COLO668 (cell line): ENCODE data around the gene PIM3.
A peak's percentile ranks its signal among the peaks of the same experiment; 100 is the strongest.

ENCODE experiments used
- DNase-seq: peaks from one replicate; lab custom pipeline; 2025; ENCODE audit not compliant: unreplicated experiment; lab: John Stamatoyannopoulos, UW

Gene PIM3

DNA sequence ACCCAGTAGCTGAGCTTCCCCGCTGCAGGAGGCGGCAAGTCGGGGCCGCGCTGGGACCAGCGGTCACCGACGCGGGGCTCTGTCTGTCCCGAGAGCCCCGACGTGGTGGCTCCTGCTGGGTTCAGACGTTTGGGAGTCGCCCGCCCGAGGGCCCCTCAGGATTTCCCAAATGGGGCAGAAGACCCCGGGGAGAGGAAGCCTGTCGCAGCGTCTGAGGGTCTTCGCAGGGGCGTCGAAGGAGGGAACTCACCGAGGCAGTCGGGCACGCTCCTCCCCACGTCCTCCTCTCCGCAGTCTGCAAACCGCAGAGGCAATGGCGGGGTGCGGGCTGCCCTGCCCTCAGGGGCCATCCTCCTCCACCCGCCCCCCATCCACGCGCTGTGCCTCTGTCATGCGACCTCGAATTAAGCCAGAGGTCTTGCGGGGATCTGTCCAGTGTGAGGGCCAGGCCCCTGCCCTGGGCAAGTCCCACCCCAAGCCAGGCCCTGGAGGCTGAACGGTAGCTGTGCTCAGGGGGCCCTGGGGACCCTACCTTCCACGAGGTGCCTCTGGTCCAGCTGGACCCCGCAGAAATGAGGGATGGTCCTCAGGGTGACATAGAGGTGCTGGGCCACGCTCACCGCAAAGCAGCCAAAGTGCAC, 39.5 kb downstream of the PIM3 start:
- no peak for DNase-seq

DNA sequence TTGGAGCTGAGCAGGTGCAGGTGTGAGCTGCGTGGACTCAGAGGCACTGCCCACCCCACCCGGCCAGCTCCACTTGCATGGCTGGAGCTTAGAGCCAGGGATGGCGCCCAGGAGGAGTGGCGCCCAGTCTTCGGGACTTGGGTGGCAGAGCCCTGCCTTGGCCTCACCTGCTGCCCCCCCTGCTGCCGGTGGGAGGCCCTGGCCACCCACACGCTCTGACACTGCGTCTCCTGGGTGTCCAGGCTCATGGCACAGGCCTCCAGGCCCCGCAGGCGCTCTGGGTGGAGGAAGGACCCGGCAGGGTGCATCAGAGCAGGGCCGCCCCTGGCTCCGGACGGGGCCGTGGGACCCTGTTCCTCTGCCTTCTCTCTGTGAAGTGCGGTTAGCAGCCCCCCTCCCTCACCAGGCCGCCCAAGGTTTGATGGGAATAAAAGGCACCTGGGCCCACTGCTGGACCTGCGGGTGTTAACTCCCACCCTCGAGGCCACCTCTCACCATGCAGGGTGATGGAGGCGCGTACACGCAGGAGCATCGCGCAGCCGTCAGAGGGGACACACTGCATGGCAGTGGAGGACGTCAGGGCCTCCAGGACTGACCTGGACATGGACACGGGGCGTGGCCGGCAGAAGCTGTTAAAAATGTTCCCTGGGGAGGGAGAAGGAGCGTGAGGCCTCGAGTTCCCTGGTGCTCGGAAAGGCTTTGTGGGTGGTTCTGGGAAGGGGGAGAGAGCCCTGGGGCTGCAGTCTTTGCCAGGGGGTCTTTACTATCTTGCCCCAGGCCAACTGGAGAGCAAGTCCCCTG, 40.2 kb downstream of the PIM3 start:
- DNase-seq: no peak

DNA sequence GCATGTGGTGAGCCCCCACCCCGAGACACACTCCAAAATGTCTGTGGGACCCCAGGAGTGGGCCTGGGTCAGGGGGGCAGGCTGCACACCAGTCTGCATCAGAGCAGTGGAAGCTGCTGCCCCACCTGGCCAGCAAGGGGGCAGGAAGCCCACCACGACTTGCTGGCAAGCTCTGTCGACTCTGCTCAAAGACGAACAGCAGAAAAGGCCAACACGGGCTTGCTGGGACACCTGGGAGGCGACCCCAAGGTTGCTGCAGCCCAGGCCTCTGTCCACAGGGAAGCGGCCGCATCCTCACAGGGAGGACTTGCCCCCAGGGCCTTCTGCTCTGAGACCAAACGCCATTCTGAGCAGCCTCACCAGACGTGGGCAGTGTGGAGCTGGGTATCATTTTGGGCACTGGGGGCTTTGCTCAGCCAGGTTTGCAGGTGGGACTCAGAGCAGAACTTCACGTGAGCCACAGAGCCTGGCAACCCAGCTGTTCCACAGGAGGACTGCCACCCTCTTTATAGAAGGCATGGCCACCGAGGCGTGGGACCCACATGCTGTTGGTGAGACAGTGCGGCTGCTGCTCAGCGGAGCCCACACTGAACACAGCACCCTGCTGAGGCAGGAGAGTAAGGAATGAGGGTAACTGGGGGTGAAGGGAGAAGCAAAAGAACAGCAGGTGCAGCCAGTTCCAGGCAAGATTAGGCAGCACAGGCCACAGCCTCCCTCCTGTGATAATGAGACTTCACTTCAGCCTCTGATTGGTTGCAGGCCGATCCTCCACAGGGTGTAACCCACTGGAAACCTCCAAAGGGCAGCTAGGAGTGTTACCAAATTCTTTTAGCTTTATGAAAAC, 41.0 kb downstream of the PIM3 start:
- DNase-seq: no peak

DNA sequence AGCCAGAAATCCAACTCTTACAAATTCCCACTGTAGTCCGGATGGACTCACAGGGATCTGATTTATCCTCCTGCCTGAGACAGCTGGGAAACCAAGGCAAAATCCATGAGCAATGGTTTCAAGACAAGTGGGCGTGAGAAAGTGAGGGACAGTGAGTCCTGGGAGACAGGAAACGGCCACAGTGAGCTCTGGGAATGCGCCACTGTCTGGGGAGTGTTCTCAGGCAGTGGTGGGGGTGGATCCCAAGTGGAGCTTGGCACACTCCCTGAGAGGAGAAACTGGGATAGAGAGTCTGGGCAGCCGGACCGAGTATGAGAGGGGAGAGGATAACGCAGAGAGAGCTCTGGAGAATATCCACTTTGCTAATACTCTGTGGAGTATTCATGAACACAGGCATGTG, 42.2 kb downstream of the PIM3 start:
- no peak for DNase-seq

DNA sequence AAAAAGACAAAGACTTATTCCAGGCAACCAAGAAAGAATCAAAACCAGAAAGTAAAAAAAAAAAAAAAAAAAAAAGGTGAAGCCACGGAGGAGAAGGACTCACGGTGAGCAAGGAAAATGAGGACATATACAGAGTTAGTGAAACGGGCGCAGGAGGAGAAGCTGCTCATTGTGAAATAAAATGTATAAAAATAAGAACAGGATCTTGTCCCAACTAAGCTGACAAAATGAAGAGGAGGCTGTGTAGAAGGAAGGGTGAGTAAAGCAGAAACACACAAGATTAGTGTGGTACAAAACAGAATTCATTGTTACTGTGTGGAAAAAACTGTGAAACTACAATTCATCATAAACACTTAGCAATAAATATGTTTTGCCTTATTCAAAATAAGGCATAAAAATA, 44.3 kb downstream of the PIM3 start:
- DNase-seq: no peak

DNA sequence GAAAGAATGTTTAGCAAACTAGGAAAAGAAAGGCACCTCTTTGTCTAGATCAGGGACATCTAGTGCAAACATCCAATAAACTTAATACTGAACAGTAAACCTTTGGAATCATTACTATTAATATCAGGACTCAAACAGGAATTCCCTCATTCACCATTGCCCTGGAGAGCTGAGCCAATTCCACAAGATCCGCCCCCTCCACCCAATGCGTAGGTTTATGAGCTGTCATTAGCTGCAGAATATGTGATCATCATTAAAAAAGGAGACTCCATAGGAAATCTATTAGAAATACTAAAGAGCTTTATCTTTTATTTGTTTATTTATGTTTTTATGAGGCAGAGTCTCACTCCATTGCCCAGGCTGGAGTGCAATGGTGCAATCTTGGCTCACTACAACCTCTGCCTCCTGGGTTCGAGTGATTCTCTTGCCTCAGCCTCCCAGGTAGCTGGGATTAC, 46.5 kb downstream of the PIM3 start:
- DNase-seq: no peak

DNA sequence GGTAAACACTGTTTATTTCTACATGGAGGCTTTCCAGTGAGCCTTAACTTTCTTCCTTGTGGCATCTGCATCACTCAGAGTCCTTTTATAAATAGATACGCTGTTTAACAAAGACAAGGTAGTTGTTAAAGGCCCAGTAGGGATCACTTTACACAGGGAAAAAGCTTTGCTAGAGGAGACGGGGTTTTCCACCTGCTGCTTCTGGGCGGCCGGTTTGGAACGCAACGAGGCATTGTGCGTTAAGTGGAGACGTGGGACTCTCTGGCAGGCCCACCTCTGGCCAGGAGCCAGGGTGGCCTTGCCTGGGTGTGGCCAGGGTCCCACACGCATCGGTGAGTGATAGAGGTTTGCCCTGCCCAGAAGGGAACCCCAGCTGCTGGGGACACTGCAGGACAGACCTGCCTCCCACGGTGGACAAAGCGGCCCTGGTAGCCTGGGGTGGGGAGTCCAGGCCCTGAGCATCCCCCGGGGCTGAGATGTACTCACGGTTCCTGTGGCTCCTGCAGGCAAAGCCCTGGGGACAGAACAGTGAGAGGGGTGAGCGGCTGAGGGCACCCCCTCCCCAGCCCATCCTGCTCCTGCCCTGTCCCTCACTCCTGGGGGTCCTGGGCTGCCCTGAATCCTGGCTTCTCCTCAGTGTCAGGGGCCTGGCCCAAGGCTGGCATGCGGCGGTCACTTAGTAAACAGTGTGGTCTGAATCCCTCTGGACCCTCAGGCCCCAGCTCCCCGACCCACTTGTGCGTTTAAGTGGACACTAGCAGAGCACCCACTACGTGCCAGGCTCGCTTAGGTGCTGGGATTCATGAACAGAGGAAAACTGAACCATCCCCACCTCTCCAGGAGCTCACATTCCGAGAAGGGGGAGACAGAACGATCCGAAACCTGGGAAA, 47.8 kb downstream of the PIM3 start:
- DNase-seq: peak; percentile 88

DNA sequence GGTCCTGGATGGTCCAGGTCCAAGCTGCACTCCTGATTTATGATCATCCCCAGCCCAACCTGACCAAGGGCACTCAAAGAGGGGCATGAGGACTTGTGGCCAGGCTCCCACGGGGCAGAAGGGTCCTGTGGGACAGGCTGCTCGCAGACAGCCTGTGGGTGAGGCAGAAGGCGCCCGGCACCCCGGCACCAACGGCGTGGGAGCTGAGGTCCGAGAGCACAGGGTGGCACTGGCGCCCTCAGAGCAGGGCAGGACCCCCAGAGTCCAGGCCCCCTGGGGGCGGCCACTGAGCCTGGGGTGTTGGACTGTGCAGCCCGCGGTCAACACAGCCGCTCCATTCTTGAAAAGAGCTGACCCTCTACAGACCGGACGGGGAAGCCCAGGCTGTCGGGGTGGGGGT, 48.7 kb downstream of the PIM3 start:
- DNase-seq: no peak

DNA sequence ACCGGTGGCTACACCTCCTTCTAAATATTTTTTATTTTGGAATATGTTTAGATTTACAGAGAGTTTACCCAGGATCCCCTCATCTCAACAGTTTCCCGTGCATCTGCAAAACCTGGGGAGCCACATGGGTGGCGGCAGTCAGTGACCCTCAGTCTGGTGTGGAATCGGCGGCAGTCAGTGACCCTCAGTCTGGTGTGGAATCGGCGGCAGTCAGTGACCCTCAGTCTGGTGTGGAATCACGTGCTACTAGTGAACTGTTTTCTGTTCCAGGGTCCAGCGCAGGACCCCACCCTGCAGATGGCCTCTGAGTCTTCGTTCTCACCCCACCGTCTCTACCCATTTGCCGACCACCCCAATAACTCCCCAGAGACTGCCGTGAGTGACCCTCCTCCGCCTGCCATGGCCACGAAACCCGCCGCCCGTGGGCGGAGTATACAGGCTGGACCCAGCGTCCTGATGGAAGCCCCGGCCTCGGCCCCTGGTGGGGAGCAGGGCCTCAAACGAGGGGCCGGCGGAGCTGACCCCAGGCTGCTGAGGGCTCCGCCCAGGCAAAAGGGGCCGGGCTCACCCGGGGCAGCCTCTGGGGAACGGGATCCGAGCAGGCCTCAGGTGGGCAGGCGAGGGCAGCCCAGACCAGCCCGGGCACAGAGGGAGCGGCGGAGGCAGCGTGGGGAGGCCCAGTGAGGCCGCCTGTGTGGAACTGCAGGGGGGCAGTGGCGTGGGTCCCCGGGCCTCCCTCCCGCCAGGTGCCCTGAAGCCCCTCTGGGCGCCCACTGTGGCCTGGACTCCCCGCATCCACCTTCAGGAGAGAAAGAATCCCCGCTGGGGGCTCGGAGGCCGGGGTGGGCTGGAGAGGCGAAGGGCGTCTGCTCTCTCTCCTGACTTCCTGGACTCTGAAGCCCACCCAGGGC, 49.4 kb downstream of the PIM3 start:
- DNase-seq: no peak

DNA sequence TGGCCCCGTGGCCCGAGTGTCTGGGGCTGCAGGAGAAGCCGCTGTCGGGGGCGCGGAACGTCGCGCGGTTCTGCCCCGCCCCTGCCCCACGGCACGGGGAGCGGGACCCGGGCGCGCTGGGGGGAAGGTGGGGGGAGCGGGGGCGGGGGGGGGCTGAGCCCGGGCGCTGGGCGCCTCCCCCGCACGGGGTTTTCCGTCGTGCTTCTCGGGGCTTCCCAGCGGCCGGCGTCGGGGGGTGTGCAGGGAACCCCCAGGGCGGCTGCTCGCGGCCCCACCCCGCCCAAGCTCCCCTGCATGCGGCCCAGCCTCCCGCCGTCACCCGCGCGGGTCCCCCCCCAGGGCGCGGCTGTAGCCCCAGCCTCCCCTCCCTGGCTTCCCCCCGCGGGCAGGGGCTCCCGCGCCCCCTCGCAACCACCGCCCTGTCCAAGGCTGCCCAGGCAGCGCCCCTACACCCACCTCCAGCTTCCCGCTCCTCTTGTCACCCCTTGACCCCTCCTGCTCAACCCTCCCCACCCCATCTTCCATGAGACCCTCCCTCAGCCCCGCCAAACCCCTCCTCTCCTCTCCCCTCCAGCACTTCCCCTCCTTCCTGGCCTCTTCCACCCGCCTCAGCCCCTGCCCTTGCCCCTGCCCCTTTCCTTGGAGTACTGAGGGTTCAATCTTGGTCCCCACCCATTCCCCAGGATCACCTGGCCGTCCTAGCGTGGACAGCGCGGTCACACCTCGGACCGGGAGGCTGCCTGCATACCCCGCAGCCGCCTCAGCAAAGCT, 50.3 kb downstream of the PIM3 start:
- DNase-seq: no peak

DNA sequence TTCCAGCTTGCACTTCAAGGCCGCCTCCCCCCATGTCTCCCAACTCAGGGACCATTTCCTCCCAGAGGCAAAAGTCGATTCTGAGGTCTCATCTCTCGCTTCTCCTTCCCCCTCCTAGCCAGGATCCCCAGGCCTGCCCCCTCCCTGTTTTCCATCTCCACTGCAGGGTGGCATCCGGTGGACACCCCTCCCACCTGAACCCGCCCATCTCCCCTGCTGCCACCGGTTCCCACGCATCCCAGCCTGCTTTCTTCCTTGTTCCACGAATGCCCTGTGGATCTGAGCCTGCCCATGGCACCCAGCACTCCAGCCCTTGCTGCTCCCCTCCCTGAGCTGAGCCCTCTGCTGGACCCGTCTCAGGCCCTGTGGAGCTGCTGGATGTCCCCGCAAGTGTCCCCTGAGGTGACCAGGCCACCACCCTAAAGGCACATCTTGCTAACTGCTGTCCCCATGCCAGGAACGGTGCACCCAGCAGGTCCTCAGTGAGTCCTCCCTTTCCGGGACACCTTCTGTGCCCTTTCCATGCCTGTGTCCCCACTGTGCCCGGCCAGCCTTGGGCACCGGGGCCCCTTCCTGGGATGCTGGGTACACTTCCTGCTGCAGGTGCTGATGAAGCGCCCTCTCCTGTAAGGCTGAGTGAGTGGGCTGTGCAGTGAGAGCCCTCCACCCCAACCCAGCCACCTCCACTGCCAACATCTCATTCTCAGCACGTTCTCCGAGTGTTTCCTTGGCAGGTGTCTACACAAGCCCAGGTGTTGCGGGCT, 51.1 kb downstream of the PIM3 start:
- peak; percentile 38 for DNase-seq

DNA sequence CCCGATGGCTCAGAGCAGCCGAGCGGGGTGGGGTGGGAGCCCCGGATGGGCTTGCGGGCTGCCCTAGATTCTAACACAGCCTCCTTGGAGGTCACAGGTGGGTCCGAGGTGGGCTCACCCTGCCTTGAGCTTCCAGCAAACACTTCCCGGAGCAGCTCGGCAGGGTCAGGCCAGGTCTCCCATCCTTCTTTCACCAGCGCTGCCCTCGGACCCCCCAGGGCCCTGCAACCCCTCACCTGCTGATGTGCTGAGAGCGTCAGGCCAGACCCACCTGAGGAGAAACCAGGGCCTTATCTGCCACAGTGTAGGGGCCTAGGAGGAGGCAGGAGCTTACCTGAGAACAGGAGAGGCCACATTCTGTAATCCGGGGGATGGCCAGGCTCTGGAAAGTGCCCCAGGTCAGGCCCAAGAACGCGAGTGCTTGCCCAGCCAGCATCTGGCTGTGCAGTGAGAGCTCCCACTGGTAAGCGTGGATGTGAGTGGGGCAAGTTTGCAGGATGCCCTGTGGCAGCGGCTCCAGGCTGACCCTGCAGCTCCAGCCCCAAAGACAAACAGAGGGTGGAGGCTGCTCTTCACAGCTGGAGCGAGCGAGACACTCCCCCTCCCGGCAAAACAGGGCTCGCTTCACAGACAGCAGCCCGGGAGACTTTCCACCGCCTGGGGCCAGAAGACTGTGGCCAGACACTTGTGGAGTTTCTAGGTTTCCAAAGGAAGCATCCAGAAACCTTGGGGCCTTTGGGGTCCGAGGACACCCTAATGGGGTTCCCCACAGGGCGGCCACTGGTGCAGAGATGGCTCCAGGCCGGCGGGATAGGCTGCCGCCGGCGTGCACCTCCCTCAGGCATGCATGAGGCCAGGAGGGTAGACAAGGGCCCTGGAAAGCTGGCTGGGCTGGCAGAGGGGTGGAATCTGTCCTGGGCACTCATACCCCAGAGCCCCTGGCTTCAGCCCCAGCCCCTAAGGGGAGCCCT, 51.9 kb downstream of the PIM3 start, which contains the start of gene IL17REL:
TSS of gene IL17REL (minus strand) at position 555 of the 971 bp plus-strand sequence. CDS start at position 436, 119 bp downstream.
- peak; percentile 56 for DNase-seq
